A673 (cell line): Measurements from ENCODE around the gene KATNBL1. TPM values are rescaled to one million over a fixed set of nuclear protein-coding genes. Genes with fewer than 3 reads are reported as not detected.

Experiments used
- BruUV-seq: library from RNA; stranded (reverse); fragments of 400-500 nt; replicated peaks from 2 replicates; lab custom pipeline; 2021; lab: Mats Ljungman, UMichigan
- CTCF ChIA-PET: fragments of 300-600 bp; sonication (Branson Sonifier 250); formaldehyde crosslinking; loops from one replicate; lab custom pipeline; 2022; ENCODE audit warnings: antibody characterized with exemption; lab: Charles Lee
- POLR2A ChIA-PET: fragments of 300-600 bp; sonication (Branson Sonifier 250); formaldehyde crosslinking; loops from one replicate; lab custom pipeline; 2022; ENCODE audit warnings: antibody characterized with exemption; ENCODE audit not compliant: low non-redundant PET; lab: Charles Lee
- DNase-seq: peaks from one replicate; pipeline ENCODE4 v3.0.0-alpha.2; 2015; ENCODE audit warnings: low spot score
- H3K27ac ChIP-seq: fragments of 200-600 bp; sonication (generic); 2 replicates; pipeline ENCODE4 v1.5.1; 2016; ENCODE audit warnings: mixed run types, low read depth, mild to moderate bottlenecking, mixed read lengths, antibody characterized with exemption, low read length; ENCODE audit not compliant: poor library complexity, severe bottlenecking
- H3K27me3 ChIP-seq: fragments of 200-600 bp; sonication (generic); replicated peaks from 2 replicates; pipeline ENCODE4 v1.6.1; 2017; ENCODE audit warnings: mixed run types, low read depth, mild to moderate bottlenecking, mixed read lengths, antibody characterized with exemption, low read length; ENCODE audit not compliant: insufficient read depth, poor library complexity
- H3K36me3 ChIP-seq: fragments of 200-600 bp; sonication (generic); 2 replicates; pipeline ENCODE4 v1.6.1; 2016; ENCODE audit warnings: mixed run types, mild to moderate bottlenecking, mixed read lengths, antibody characterized with exemption, low read length; ENCODE audit not compliant: insufficient read depth, poor library complexity, severe bottlenecking
- H3K4me1 ChIP-seq: fragments of 200-600 bp; sonication (generic); 2 replicates; pipeline ENCODE4 v1.6.1; 2017; ENCODE audit warnings: mixed run types, mild to moderate bottlenecking, mixed read lengths, antibody characterized with exemption, low read length; ENCODE audit not compliant: insufficient read depth, poor library complexity, severe bottlenecking
- H3K4me3 ChIP-seq: fragments of 200-600 bp; sonication (generic); 2 replicates; pipeline ENCODE4 v1.5.1; 2016; ENCODE audit warnings: low read depth, mixed run types, mild to moderate bottlenecking, mixed read lengths, low read length; ENCODE audit not compliant: poor library complexity, severe bottlenecking
- H3K9me3 ChIP-seq: fragments of 200-600 bp; sonication (generic); 2 replicates; pipeline ENCODE4 v1.6.1; 2016; ENCODE audit warnings: mixed run types, low read depth, mild to moderate bottlenecking, mixed read lengths, antibody characterized with exemption, low read length; ENCODE audit not compliant: poor library complexity, severe bottlenecking
- EZH2 ChIP-seq: fragments of 200-600 bp; sonication (generic); IDR thresholded peaks from 2 replicates; pipeline ENCODE4 v1.6.1; 2017; ENCODE audit warnings: borderline replicate concordance, low read depth, mild to moderate bottlenecking, mixed read lengths, antibody characterized with exemption, low read length; ENCODE audit not compliant: poor library complexity, severe bottlenecking
- intact Hi-C: fragments of 100-400 bp; cut with micrococcal nuclease; formaldehyde crosslinking; loops from one replicate; pipeline ENCODE4 v1.10.0; 2022; ENCODE audit not compliant: unreplicated experiment
- total RNA-seq: library from RNA; stranded (reverse); gene quantifications from 2 replicates; pipeline ENCODE4 v1.2.3, GENCODE V29; 2021
- TF ChIP-seq, protein P1 (sequence below): fragments of 300-800, 200-600 bp; sonication (generic); conservative IDR thresholded peaks from 2 replicates; pipeline ENCODE4 v1.5.1; 2017; ENCODE audit warnings: low read depth, mild to moderate bottlenecking, antibody characterized with exemption, low read length, moderate library complexity, mixed read lengths

Gene KATNBL1
- total RNA-seq, 1 experiment from 2014 or later = 55.1 TPM

DNA sequence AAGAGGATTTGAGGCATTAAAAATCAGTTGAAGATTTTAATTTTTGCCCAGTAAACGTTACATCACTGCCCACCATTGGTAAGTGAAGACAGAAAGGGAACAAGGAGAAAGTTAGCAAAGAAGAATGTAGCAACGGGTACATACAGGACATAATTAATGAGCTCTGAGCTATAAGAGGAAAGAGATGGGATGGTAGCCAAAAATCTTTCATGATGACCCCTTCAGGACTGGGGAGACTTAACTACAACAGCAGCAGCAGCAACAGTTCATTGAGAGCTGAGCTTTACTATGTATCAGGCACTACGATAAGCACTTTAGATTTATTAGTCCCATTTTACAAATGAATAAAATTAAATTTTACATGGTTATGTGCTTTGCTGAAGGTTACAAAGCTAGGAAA is 33.3 kb upstream of the KATNBL1 start:
- Histone ChIP-seq H3K4me1 (no peaks in the 10 kb centered on the region), H3K4me3 (no peak overlapping the region), H3K27me3 (no peaks in the 10 kb centered on the region), H3K27ac (no peak overlapping the region), H3K9me3 (no peaks in the 10 kb centered on the region), H3K36me3 (no peaks in the 10 kb centered on the region)
- intact Hi-C loops = loop anchor here (10.0 kb wide), 1 partner anchor 122 kb away; the partner anchor contains the start of gene LPCAT4
- POLR2A ChIA-PET = interaction anchor here (0.6 kb wide), 1 partner anchor 158 kb away, joined by 23 read pairs; no protein-coding TSS in a partner anchor
- CTCF ChIA-PET = interaction anchor here (0.6 to 0.9 kb wide), 2 partner anchors 31 to 36 kb away, joined by 4 to 7 read pairs; no protein-coding TSS in a partner anchor
- DNase-seq = no peak
- TF ChIP-seq, protein P1, sequence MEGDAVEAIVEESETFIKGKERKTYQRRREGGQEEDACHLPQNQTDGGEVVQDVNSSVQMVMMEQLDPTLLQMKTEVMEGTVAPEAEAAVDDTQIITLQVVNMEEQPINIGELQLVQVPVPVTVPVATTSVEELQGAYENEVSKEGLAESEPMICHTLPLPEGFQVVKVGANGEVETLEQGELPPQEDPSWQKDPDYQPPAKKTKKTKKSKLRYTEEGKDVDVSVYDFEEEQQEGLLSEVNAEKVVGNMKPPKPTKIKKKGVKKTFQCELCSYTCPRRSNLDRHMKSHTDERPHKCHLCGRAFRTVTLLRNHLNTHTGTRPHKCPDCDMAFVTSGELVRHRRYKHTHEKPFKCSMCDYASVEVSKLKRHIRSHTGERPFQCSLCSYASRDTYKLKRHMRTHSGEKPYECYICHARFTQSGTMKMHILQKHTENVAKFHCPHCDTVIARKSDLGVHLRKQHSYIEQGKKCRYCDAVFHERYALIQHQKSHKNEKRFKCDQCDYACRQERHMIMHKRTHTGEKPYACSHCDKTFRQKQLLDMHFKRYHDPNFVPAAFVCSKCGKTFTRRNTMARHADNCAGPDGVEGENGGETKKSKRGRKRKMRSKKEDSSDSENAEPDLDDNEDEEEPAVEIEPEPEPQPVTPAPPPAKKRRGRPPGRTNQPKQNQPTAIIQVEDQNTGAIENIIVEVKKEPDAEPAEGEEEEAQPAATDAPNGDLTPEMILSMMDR = no peak
- no peak for TF ChIP-seq EZH2
- BruUV-seq = no TSS peak

DNA sequence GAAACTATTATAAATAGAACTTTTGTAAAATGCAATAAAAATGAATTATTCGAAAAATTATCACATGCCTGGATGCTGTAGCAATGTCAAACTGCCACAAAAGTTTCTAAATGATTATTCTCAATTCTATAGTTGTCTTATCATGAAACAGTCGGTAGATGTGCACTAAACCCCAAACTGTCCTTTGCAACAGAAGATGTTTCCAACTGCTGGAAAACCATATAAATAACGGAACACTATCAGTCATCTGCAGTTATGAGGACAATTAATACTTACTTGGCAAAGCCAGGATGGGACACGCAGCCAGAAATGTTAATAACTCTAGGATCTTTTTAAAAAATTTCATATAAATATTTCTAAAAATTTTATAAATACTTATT is 32.4 kb upstream of the KATNBL1 start:
- H3K36me3 ChIP-seq = no peaks in the 10 kb centered on the region
- no peaks in the 10 kb centered on the region for H3K4me1 ChIP-seq
- BruUV-seq = no TSS peak
- ChIA-PET CTCF (no interaction called here), POLR2A (no interaction called here)
- no peak overlapping the region for H3K4me3 ChIP-seq
- no peak for TF ChIP-seq EZH2
- TF ChIP-seq, protein P1 = no peak
- intact Hi-C loops = loop anchor here (10.0 kb wide), 1 partner anchor 122 kb away; the partner anchor contains the start of gene LPCAT4
- no peak overlapping the region for H3K27ac ChIP-seq
- DNase-seq = no peak
- no peaks in the 10 kb centered on the region for H3K9me3 ChIP-seq
- H3K27me3 ChIP-seq = no peaks in the 10 kb centered on the region

DNA sequence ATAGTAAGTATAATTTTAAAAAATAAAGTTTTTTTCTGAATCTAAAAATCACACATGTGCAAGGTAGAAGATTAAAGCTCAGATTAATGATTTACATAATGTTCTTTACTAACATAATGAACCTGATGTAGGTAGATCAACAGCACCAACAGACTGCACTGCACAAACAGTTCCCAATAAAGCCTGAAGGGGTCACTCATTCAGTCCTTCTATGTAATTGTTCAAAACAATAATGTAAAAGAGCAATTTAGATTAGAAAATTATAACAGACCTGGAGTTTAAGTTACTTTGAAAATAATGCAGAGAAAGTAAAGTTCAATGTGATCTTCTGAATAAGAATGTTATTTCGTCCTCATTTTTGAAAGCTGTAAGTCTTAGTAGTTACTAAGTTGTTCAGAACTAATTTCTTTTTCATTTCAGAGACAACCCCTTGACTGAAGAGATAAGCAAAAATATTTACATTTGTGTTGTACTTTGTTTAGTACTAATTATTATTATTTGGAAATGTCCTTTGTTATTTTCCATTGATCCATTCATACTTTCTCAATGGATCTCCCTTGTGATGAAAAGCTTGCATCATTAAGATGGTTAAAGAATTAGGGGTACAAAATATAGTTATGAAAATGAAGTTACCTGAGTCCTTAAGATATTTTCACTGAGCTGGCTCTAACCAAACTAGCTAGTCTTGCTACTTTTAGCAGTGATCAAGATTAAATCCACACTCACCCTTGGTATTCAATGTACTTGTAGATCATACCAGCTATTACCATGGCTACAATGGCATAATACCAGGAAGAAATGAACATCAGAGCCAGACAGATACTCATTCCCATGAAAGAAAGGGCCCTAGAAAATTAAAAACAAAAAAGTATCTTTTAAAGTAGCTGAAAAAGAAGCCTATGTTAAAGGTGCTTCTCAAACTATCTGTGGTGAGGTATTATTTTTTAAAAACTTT is 31.8 kb upstream of the KATNBL1 start:
- peak; percentile 31 for DNase-seq
- H3K9me3 ChIP-seq = no peaks in the 10 kb centered on the region
- ChIA-PET CTCF (interaction anchor here (0.7 to 1.5 kb wide), 2 partner anchors 9 to 127 kb away, joined by 3 to 4 read pairs; no protein-coding TSS in a partner anchor), POLR2A (no interaction called here)
- no peak overlapping the region for H3K27ac ChIP-seq
- intact Hi-C loops = loop anchor here (10.0 kb wide), 1 partner anchor 123 kb away; the partner anchor contains the start of gene LPCAT4
- TF ChIP-seq EZH2 = no peak
- TF ChIP-seq, protein P1 = peak; percentile 77
- no peaks in the 10 kb centered on the region for H3K36me3 ChIP-seq
- H3K4me3 ChIP-seq = no peak overlapping the region
- no peaks in the 10 kb centered on the region for H3K4me1 ChIP-seq
- H3K27me3 ChIP-seq = no peaks in the 10 kb centered on the region
- no TSS peak for BruUV-seq
